ENCODE measurements around the gene AOX1. TPM values are rescaled to one million over a fixed set of nuclear protein-coding genes. Genes with fewer than 3 reads are reported as not detected.

The AOX1 gene
- total RNA-seq, 1 experiment from 2014 or later, result 3.0 TPM

DNA sequence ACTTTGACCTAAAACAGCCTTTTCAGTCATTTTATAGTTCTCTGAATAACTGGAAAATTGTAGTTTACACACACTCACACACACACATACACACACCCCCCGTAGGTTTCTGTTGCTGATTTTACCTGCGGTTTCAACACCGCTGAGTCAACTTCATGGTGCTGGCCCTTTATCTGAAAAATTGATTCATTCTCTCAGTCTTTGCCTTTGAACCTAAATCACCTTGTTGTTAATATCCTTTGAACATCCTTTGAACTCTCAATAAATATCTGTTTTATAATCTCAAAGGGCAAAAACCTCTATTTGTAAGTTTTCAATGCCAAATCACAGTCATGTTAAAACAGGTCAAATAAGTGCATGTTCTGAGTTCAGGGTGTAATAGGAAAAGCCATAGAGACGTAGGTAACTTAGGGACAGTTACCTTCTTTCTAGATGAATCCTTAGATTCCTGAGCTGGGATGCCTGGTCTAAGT lies 116.9 kb downstream of the AOX1 start:
- ATAC-seq, result peak; percentile 50; the same call in 1 of the 2 replicates
- Histone ChIP-seq H3K36me3 (ENCODE audit: control insufficient read depth, insufficient read depth, low read length) (no peaks in the 10 kb centered on the region), H3K27ac (ENCODE audit: low read length) (no peak overlapping the region), H3K27me3 (ENCODE audit: control insufficient read depth, insufficient read depth, low read length) (no peaks in the 10 kb centered on the region), H3K4me1 (ENCODE audit: control insufficient read depth, insufficient read depth, low read length) (no peaks in the 10 kb centered on the region), H3K4me3 (ENCODE audit: low read depth in 2 of 2, low read length in 2 of 2) (no peak overlapping the region), H3K9me3 (ENCODE audit: control insufficient read depth, insufficient read depth, low read depth, low read length) (no peaks in the 10 kb centered on the region)
- ChIA-PET CTCF (interaction anchor here (1.0 to 1.8 kb wide), 2 partner anchors 219 to 221 kb away, joined by 4 to 7 read pairs; no protein-coding TSS in a partner anchor), POLR2A (no interaction called here)
- DNase-seq (ENCODE audit: low read depth, low spot score), result no peak
- BruUV-seq (replicated peaks), result no TSS peak
- in situ Hi-C loops (cut with HindIII; ENCODE audit: low pct_unique_long_range_greater_than_20kb, low sequenced_read_pairs) (no loop called here), intact Hi-C loops (cut with micrococcal nuclease; ENCODE audit: unreplicated experiment) (loop anchor here (1.0 to 5.0 kb wide), 4 partner anchors 84 to 729 kb away; no protein-coding TSS in a partner anchor)
- TF ChIP-seq SIN3A (IDR thresholded peaks at IDR 0.05; ENCODE audit: borderline replicate concordance, insufficient read depth, low read depth, low read length) (no peak), TCF7L2 (IDR thresholded peaks at IDR 0.05; ENCODE audit: low read depth, low read length) (no peak), POLR2AphosphoS5 (IDR thresholded peaks at IDR 0.05; ENCODE audit: low read depth, low read length) (no peak)
- TF ChIP-seq, protein P1, sequence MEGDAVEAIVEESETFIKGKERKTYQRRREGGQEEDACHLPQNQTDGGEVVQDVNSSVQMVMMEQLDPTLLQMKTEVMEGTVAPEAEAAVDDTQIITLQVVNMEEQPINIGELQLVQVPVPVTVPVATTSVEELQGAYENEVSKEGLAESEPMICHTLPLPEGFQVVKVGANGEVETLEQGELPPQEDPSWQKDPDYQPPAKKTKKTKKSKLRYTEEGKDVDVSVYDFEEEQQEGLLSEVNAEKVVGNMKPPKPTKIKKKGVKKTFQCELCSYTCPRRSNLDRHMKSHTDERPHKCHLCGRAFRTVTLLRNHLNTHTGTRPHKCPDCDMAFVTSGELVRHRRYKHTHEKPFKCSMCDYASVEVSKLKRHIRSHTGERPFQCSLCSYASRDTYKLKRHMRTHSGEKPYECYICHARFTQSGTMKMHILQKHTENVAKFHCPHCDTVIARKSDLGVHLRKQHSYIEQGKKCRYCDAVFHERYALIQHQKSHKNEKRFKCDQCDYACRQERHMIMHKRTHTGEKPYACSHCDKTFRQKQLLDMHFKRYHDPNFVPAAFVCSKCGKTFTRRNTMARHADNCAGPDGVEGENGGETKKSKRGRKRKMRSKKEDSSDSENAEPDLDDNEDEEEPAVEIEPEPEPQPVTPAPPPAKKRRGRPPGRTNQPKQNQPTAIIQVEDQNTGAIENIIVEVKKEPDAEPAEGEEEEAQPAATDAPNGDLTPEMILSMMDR (IDR thresholded peaks at IDR 0.05), result no peak
- TF ChIP-seq, protein P2, sequence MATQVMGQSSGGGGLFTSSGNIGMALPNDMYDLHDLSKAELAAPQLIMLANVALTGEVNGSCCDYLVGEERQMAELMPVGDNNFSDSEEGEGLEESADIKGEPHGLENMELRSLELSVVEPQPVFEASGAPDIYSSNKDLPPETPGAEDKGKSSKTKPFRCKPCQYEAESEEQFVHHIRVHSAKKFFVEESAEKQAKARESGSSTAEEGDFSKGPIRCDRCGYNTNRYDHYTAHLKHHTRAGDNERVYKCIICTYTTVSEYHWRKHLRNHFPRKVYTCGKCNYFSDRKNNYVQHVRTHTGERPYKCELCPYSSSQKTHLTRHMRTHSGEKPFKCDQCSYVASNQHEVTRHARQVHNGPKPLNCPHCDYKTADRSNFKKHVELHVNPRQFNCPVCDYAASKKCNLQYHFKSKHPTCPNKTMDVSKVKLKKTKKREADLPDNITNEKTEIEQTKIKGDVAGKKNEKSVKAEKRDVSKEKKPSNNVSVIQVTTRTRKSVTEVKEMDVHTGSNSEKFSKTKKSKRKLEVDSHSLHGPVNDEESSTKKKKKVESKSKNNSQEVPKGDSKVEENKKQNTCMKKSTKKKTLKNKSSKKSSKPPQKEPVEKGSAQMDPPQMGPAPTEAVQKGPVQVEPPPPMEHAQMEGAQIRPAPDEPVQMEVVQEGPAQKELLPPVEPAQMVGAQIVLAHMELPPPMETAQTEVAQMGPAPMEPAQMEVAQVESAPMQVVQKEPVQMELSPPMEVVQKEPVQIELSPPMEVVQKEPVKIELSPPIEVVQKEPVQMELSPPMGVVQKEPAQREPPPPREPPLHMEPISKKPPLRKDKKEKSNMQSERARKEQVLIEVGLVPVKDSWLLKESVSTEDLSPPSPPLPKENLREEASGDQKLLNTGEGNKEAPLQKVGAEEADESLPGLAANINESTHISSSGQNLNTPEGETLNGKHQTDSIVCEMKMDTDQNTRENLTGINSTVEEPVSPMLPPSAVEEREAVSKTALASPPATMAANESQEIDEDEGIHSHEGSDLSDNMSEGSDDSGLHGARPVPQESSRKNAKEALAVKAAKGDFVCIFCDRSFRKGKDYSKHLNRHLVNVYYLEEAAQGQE (IDR thresholded peaks at IDR 0.05; ENCODE audit: insufficient read depth in 1 of 2, low read depth in 2 of 2, low read length in 1 of 2), result no peak

DNA sequence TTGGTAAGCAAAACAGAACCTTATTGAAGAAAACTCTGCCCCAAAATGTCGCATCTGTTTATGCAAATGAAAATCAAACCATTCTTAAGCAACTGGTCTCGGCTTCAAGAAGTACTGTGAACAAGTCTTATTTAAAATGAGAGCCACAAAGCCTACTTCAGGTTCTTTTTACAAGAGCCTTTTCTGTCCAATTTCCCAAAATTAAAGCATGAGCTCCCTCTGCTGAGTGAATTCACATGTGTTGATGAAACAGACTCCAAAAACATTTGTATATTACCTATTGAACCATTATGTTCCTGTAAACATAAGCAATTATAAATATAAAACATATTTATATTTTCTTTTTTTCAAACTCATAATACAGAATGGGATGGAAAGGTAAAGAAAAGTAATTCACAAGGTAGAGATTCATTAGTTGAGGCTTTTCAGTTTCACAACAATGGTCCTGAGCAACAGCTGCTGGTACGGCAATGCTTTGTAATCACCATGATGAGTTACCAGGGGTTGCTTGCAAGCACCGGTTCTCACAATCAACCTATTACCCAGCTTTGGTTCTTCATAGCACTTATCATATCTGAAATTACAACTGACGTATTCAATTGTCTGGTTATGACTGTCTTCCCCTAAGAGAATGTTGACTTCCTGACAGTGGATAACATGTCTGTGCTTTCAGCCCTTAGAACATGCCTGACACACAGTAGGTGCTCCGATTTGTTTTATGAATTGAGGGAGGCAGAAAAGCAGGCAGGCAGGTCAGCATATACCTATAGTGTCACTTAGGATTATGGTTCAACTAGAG lies 117.5 kb downstream of the AOX1 start:
- Histone ChIP-seq H3K9me3 (ENCODE audit: control insufficient read depth, insufficient read depth, low read depth, low read length) (no peaks in the 10 kb centered on the region), H3K4me1 (ENCODE audit: control insufficient read depth, insufficient read depth, low read length) (no peaks in the 10 kb centered on the region), H3K36me3 (ENCODE audit: control insufficient read depth, insufficient read depth, low read length) (no peaks in the 10 kb centered on the region), H3K27ac (ENCODE audit: low read length) (no peak overlapping the region), H3K27me3 (ENCODE audit: control insufficient read depth, insufficient read depth, low read length) (no peaks in the 10 kb centered on the region), H3K4me3 (ENCODE audit: low read depth in 2 of 2, low read length in 2 of 2) (no peak overlapping the region)
- ATAC-seq (peak; percentile 81), DNase-seq (ENCODE audit: low read depth, low spot score) (peak; percentile 51)
- intact Hi-C loops (cut with micrococcal nuclease; ENCODE audit: unreplicated experiment) (loop anchor here (1.0 to 5.0 kb wide), 4 partner anchors 85 to 730 kb away; no protein-coding TSS in a partner anchor), in situ Hi-C loops (cut with HindIII; ENCODE audit: low pct_unique_long_range_greater_than_20kb, low sequenced_read_pairs) (no loop called here)
- BruUV-seq (replicated peaks), result no TSS peak
- POLR2A ChIA-PET, result no interaction called here
- CTCF ChIA-PET, result interaction anchor here (1.0 to 1.8 kb wide), 2 partner anchors 220 to 222 kb away, joined by 4 to 7 read pairs; no protein-coding TSS in a partner anchor
- no peak for TF ChIP-seq TCF7L2 (IDR thresholded peaks at IDR 0.05; ENCODE audit: low read depth, low read length)
- TF ChIP-seq SIN3A (IDR thresholded peaks at IDR 0.05; ENCODE audit: borderline replicate concordance, insufficient read depth, low read depth, low read length), result no peak
- TF ChIP-seq, protein P2 (IDR thresholded peaks at IDR 0.05; ENCODE audit: insufficient read depth in 1 of 2, low read depth in 2 of 2, low read length in 1 of 2), result no peak
- TF ChIP-seq, protein P1 (IDR thresholded peaks at IDR 0.05), result peak; percentile 61; the same call in 1 of the 2 replicates

Data from Panc1 (cell line).